Stomach (tissue), 9 donors: ENCODE data around the gene CD1C. TPM values are rescaled to one million over a fixed set of nuclear protein-coding genes. Genes with fewer than 3 reads are reported as not detected.
"Not testable (repeated sequence)": the region's sequence is repeated elsewhere in the genome, so short reads cannot be mapped to it uniquely, and the experiment has no call there.

Experiments
- DNase-seq, 2 donors: peaks; one replicate each; pipeline versions ENCODE4 v3.0.0 to v3.0.0-alpha.2; 2013 to 2019
- H3K27ac ChIP-seq, 5 donors: fragments of 200-600 bp in 4 of 5; sonication (generic) in 4 of 5; one replicate each; pipeline ENCODE4 v1.5.1; 2013 to 2019; ENCODE audit warnings: mild to moderate bottlenecking in 1 of 5, moderate library complexity in 1 of 5
- H3K27me3 ChIP-seq, 3 donors: fragments of 200-600 bp; sonication (generic); one replicate each; pipeline ENCODE4 v1.5.1; 2017 to 2019; ENCODE audit warnings: mixed run types in 1 of 3
- H3K36me3 ChIP-seq, 4 donors: fragments of 200-600 bp; sonication (generic); 1 replicate in 3 of 4; 2 replicates in 1 of 4; pipeline ENCODE4 v1.5.1; 2016 to 2019
- H3K4me1 ChIP-seq, 4 donors: fragments of 200-600 bp; sonication (generic); one replicate each; pipeline ENCODE4 v1.5.1; 2016 to 2019
- H3K4me3 ChIP-seq, 4 donors: fragments of 200-600 bp; sonication (generic) in 3 of 4; one replicate each; pipeline ENCODE4 v1.5.1; 2016 to 2019; ENCODE audit warnings: mild to moderate bottlenecking in 1 of 4
- H3K9me3 ChIP-seq, 4 donors: fragments of 200-600 bp; sonication (generic); one replicate each; pipeline ENCODE4 v1.5.1; 2016 to 2019
- CTCF ChIP-seq, 7 experiments: fragments of 450-650 bp in 4 of 7; fragments of 200-600 bp in 3 of 7; sonication (generic) in 3 of 7; IDR thresholded peaks; one replicate each; pipeline ENCODE4 v1.5.1; 2016 to 2019; ENCODE audit warnings: antibody characterized with exemption in 7 of 7, control low read depth in 2 of 7, mild to moderate bottlenecking in 1 of 7
- EP300 ChIP-seq: sonication (generic); formaldehyde crosslinking; IDR thresholded peaks from one replicate; pipeline ENCODE4 v1.6.1; 2017; ENCODE audit warnings: antibody characterized with exemption
- POLR2A ChIP-seq, 4 donors: fragments of 450-650 bp; IDR thresholded peaks; one replicate each; pipeline ENCODE4 v1.6.1; 2016; ENCODE audit warnings: antibody characterized with exemption in 4 of 4, control low read depth in 2 of 4, mild to moderate bottlenecking in 1 of 4, moderate library complexity in 1 of 4
- POLR2AphosphoS5 ChIP-seq, 3 donors: sonication (generic); formaldehyde crosslinking; IDR thresholded peaks; one replicate each; pipeline ENCODE4 v1.6.1; 2016; ENCODE audit warnings: antibody characterized with exemption in 3 of 3
- WGBS, 5 donors: extraction: QIAGEN DNeasy Blood & Tissue Kit in 3 of 5; methylation state at CpG; one replicate each; pipeline versions ENCODE4 v1.1.5 to v1.1.7; 2013 to 2018; 5-methylcytosine and 5-hydroxymethylcytosine counted together
- intact Hi-C: fragments of 100-400 bp; cut with DNase I; formaldehyde crosslinking; loops from one replicate; pipeline ENCODE4 v1.15.1; 2023; ENCODE audit warnings: low total_unique reads
- polyA plus RNA-seq, 3 donors: library from polyadenylated mRNA; stranded (reverse); fragments of 200-250 nt; gene quantifications; one replicate each; pipeline ENCODE4 v1.2.3, GENCODE V29; 2013
- total RNA-seq, 5 donors: library from RNA; depleted of rRNA; stranded (reverse); fragments of >200 nt; gene quantifications; one replicate each; pipeline versions ENCODE4 v1.1.0 to v1.2.3, GENCODE V29; 2014 to 2016
- donor health status: healthy with polysubstance abuse.
- donor health status: Bipolar disorder and iron deficiency.
- donor health status: healthy.

Gene CD1C
- total and polyA plus RNA-seq, 8 donors: 1.1 to 2.8 (median 1.8) TPM; not detected in 5

DNA sequence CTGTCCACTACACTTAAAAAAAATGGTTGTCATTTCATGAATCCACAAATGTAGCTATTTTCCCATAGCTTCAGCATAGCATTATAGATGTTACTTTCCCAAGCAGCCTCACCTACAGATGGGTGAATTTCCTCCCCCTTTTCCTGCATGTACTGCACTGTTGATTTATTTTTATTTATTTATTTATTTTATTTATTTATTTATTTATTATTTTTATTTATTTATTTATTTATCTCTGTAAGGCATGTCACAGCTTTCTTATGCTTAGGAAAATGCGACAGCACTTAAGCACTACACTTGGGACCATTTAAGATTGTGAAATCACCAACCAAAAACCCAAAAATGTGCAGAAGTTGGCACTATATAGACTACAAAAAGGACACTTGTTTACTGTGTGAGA is 30.6 kb upstream of the CD1C start:
- no peak for TF ChIP-seq CTCF (IDR thresholded peaks at IDR 0.05)
- TF ChIP-seq POLR2A (IDR thresholded peaks at IDR 0.05): no peak
- TF ChIP-seq POLR2AphosphoS5 (IDR thresholded peaks at IDR 0.05): no peak
- TF ChIP-seq EP300: no peak
- no peaks in the 10 kb centered on the region for H3K4me1 ChIP-seq
- no peak for DNase-seq
- H3K27ac ChIP-seq: no peak overlapping the region
- WGBS, 5 donors: 82 to 100% (median 90%) methylated on average over 1 of the region's 1 CpG
- H3K36me3 ChIP-seq: no peaks in the 10 kb centered on the region
- H3K27me3 ChIP-seq: no peaks in the 10 kb centered on the region
- H3K9me3 ChIP-seq: no peaks in the 10 kb centered on the region
- intact Hi-C loops: no loop called here
- H3K4me3 ChIP-seq: no peak overlapping the region

DNA sequence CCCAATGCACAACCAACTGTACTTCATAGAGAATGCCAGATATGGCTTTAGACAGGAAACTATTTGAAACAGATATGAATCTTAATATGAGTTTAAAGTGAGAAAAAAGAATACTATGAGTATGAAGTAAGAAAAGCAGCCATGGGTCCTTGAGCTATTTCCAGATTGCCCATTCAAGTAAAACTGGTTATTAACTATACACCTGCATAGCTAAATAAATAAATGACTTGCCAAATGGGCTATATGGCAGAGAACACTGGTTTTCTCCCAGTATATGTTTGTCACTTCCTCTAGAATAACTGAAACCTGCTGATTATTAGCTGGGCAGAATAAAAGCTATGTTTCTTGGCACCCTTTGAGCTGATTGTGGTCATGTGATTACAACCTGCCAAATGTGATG is 17.0 kb upstream of the CD1C start:
- no peak for TF ChIP-seq POLR2A (IDR thresholded peaks at IDR 0.05)
- TF ChIP-seq CTCF (IDR thresholded peaks at IDR 0.05): no peak
- TF ChIP-seq EP300: no peak
- TF ChIP-seq POLR2AphosphoS5 (IDR thresholded peaks at IDR 0.05): no peak
- Histone ChIP-seq H3K9me3 (no peaks in the 10 kb centered on the region), H3K4me1 (peaks cover 0 to 12% (median 2%) of the 10 kb centered on the region in 4 donors), H3K27me3 (no peaks in the 10 kb centered on the region), H3K4me3 (no peak overlapping the region), H3K27ac (no peak overlapping the region), H3K36me3 (no peaks in the 10 kb centered on the region)
- intact Hi-C loops: no loop called here
- DNase-seq: no peak

GRCh38 chr1:158274797-158275196 is 14.9 kb upstream of the CD1C start:
- intact Hi-C loops: no loop called here
- Histone ChIP-seq H3K4me3 (no peak overlapping the region), H3K9me3 (peaks cover 0 to 10% (median 7%) of the 10 kb centered on the region in 4 donors), H3K36me3 (no peaks in the 10 kb centered on the region), H3K27me3 (no peaks in the 10 kb centered on the region), H3K27ac (no peak overlapping the region), H3K4me1 (peaks cover 0 to 12% (median 2%) of the 10 kb centered on the region in 4 donors)
- no peak for DNase-seq
- TF ChIP-seq CTCF (IDR thresholded peaks at IDR 0.05) (no peak), EP300 (no peak), POLR2AphosphoS5 (IDR thresholded peaks at IDR 0.05) (no peak), POLR2A (IDR thresholded peaks at IDR 0.05) (no peak)
- 60 to 91% (median 84%) methylated on average over 5 of the region's 5 CpGs for WGBS, 5 donors

GRCh38 chr1:158282421-158282820 is 7.3 kb upstream of the CD1C start:
- H3K4me3 ChIP-seq, intact Hi-C loops: not testable (repeated sequence)
- H3K9me3 ChIP-seq: peaks cover 3 to 17% (median 11%) of the 10 kb centered on the region in 4 donors

GRCh38 chr1:158283965-158284364 is 5.8 kb upstream of the CD1C start:
- intact Hi-C loops: no loop called here
- Histone ChIP-seq H3K4me3 (no peak overlapping the region), H3K9me3 (peaks cover 3 to 17% (median 10%) of the 10 kb centered on the region in 4 donors), H3K27me3 (no peaks in the 10 kb centered on the region), H3K36me3 (no peaks in the 10 kb centered on the region), H3K4me1 (no peaks in the 10 kb centered on the region), H3K27ac (no peak overlapping the region)
- DNase-seq: no peak
- WGBS, 5 donors: 50 to 57% (median 51%) methylated on average over 2 of the region's 2 CpGs
- no peak for TF ChIP-seq POLR2AphosphoS5 (IDR thresholded peaks at IDR 0.05)
- TF ChIP-seq POLR2A (IDR thresholded peaks at IDR 0.05): no peak
- TF ChIP-seq CTCF (IDR thresholded peaks at IDR 0.05): no peak
- TF ChIP-seq EP300: no peak

More at GRCh38 chr1:158282421-158282820, 7.3 kb upstream of the CD1C start:
- not testable (repeated sequence) for DNase-seq, H3K27me3 ChIP-seq, H3K27ac ChIP-seq, H3K36me3 ChIP-seq, H3K4me1 ChIP-seq
- WGBS, 5 donors: 48 to 81% (median 76%) methylated on average over 2 of the region's 2 CpGs
